OCI-LY3 (cell line): Measurements from ENCODE around the gene KCNAB1.

Experiments
- EZH2phosphoT487 ChIP-seq: fragments of 200-600 bp; shearing (Covaris generic); IDR thresholded peaks from 2 replicates; pipeline ENCODE4 v1.6.1; 2018; ENCODE audit warnings: antibody characterized with exemption, mixed run types, low read depth
- TF ChIP-seq, protein P1 (sequence below): fragments of 200-600, 300-600 bp; sonication (generic); IDR thresholded peaks from 2 replicates; pipeline ENCODE4 v1.5.1; 2014; ENCODE audit warnings: antibody characterized with exemption, low read length, low read depth

DNA sequence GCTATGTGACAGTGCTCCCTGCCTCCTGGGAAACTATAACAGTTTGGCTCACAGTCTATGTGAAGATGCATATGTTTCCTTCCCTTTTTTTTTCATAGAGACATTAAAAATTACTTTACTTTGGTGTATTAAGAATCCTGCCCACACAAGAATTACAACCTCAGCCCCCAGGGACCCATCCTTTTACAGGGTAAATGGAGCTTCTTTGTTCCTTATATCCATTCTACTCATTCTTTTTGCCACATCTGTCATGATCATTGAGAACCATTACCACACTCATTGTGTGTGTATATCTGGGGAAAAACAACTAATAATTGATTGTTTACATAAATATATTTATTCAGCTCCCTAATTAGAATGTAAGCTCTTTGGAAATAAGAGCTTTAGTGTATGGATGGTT, 277.2 kb downstream of the KCNAB1 start:
- TF ChIP-seq, protein P1, sequence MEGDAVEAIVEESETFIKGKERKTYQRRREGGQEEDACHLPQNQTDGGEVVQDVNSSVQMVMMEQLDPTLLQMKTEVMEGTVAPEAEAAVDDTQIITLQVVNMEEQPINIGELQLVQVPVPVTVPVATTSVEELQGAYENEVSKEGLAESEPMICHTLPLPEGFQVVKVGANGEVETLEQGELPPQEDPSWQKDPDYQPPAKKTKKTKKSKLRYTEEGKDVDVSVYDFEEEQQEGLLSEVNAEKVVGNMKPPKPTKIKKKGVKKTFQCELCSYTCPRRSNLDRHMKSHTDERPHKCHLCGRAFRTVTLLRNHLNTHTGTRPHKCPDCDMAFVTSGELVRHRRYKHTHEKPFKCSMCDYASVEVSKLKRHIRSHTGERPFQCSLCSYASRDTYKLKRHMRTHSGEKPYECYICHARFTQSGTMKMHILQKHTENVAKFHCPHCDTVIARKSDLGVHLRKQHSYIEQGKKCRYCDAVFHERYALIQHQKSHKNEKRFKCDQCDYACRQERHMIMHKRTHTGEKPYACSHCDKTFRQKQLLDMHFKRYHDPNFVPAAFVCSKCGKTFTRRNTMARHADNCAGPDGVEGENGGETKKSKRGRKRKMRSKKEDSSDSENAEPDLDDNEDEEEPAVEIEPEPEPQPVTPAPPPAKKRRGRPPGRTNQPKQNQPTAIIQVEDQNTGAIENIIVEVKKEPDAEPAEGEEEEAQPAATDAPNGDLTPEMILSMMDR: no peak
- no peak for TF ChIP-seq EZH2phosphoT487
